Measurements from ENCODE around the gene ASXL1. TPM values are rescaled to one million over a fixed set of nuclear protein-coding genes. Genes with fewer than 3 reads are reported as not detected.

The ASXL1 gene
- total and polyA plus RNA-seq, 5 donors from 2014 or later = 15.0 to 314 (median 21.7) TPM

DNA sequence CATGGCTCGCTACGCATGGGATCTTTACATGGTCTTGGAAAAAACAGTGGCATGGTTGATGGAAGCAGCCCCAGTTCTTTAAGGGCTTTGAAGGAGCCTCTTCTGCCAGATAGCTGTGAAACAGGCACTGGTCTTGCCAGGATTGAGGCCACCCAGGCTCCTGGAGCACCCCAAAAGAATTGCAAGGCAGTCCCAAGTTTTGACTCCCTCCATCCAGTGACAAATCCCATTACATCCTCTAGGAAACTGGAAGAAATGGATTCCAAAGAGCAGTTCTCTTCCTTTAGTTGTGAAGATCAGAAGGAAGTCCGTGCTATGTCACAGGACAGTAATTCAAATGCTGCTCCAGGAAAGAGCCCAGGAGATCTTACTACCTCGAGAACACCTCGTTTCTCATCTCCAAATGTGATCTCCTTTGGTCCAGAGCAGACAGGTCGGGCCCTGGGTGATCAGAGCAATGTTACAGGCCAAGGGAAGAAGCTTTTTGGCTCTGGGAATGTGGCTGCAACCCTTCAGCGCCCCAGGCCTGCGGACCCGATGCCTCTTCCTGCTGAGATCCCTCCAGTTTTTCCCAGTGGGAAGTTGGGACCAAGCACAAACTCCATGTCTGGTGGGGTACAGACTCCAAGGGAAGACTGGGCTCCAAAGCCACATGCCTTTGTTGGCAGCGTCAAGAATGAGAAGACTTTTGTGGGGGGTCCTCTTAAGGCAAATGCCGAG, 78.2 kb downstream of the ASXL1 start:
- Histone ChIP-seq H3K4me1 (ENCODE audit: control insufficient read depth, insufficient read depth, low read length, poor library complexity, severe bottlenecking) (no peaks in the 10 kb centered on the region), H3K9me3 (ENCODE audit: control insufficient read depth in 2 of 2, low read length in 2 of 2) (no peaks in the 10 kb centered on the region), H3K4me3 (ENCODE audit: low read depth, low read length) (no peak overlapping the region), H3K27me3 (ENCODE audit: control insufficient read depth, insufficient read depth, low read length) (no peaks in the 10 kb centered on the region), H3K27ac (ENCODE audit: insufficient read depth, low read length, poor library complexity, severe bottlenecking) (no peak overlapping the region), H3K36me3 (ENCODE audit: control insufficient read depth, insufficient read depth, low read length) (peaks cover 95% of the 10 kb centered on the region)
- DNase-seq (no peak), ATAC-seq (ENCODE audit: low read depth in 2 of 2) (no peak)
- Mint-ChIP-seq H3K4me1 (peaks cover 2 to 12% (median 9%) of the 10 kb centered on the region in 4 donors), H3K9me3 (no peaks in the 10 kb centered on the region), H3K4me3 (peak overlapping the region in 1 of 4 donors; percentile 52), H3K36me3 (peaks cover 45% of the 10 kb centered on the region), H3K27me3 (no peaks in the 10 kb centered on the region), H3K27ac (peak overlapping the region in 1 of 3 donors; percentile 36)

DNA sequence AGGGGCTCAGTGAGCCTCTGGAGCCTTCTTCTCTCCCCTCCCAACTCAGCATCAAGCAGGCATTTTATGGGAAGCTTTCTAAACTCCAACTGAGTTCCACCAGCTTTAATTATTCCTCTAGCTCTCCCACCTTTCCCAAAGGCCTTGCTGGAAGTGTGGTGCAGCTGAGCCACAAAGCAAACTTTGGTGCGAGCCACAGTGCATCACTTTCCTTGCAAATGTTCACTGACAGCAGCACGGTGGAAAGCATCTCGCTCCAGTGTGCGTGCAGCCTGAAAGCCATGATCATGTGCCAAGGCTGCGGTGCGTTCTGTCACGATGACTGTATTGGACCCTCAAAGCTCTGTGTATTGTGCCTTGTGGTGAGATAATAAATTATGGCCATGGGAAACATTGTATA, 78.8 kb downstream of the ASXL1 start:
- Mint-ChIP-seq H3K9me3 (no peaks in the 10 kb centered on the region), H3K27me3 (no peaks in the 10 kb centered on the region), H3K4me1 (peaks cover 2 to 13% (median 9%) of the 10 kb centered on the region in 4 donors), H3K27ac (peak overlapping the region in 2 of 3 donors; percentile 8 to 68), H3K36me3 (peaks cover 41% of the 10 kb centered on the region), H3K4me3 (no peak overlapping the region)
- ATAC-seq (ENCODE audit: low read depth in 2 of 2) (no peak), DNase-seq (no peak)
- Histone ChIP-seq H3K4me1 (ENCODE audit: control insufficient read depth, insufficient read depth, low read length, poor library complexity, severe bottlenecking) (no peaks in the 10 kb centered on the region), H3K27me3 (ENCODE audit: control insufficient read depth, insufficient read depth, low read length) (no peaks in the 10 kb centered on the region), H3K4me3 (ENCODE audit: low read depth, low read length) (no peak overlapping the region), H3K27ac (ENCODE audit: insufficient read depth, low read length, poor library complexity, severe bottlenecking) (no peak overlapping the region), H3K9me3 (ENCODE audit: control insufficient read depth in 2 of 2, low read length in 2 of 2) (no peaks in the 10 kb centered on the region), H3K36me3 (ENCODE audit: control insufficient read depth, insufficient read depth, low read length) (peaks cover 94% of the 10 kb centered on the region)

DNA sequence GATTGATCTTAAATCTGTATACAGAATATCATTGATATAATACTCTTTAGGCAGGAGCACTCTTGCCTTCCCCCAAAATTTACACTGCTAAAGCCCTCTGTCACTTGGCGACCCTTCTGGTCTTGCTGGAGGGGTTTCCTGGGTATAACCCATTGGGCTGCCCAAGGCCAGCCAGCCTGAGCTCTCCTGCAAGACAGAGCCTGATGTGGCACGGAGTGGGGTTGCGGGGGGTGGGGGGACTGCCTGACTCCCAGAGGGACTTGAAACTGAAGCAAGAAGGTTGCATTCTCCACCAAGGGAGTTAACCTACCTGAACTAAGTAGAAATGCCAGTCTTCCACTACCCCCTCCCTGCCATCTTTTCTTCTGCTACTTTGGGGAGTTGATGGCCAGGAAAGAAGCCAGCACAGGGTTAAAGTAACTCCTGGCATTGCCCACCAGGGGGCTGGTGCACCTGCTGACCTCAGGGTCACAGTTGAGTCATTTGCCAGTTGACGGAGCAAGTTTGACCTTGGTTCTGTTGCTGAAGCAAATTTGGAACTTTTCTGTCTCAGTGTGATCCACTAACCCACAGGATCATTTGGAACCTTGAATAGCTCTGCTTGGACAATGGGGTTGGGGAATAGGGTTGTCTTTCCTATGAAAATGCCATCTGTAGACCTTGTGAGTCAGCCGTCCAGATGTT, 79.4 kb downstream of the ASXL1 start:
- no peaks in the 10 kb centered on the region for H3K27me3 ChIP-seq (ENCODE audit: control insufficient read depth, insufficient read depth, low read length)
- H3K27ac ChIP-seq (ENCODE audit: insufficient read depth, low read length, poor library complexity, severe bottlenecking) = no peak overlapping the region
- H3K4me1 ChIP-seq (ENCODE audit: control insufficient read depth, insufficient read depth, low read length, poor library complexity, severe bottlenecking) = no peaks in the 10 kb centered on the region
- H3K9me3 ChIP-seq (ENCODE audit: control insufficient read depth in 2 of 2, low read length in 2 of 2) = no peaks in the 10 kb centered on the region
- Mint-ChIP-seq H3K4me1 (peaks cover 2 to 13% (median 8%) of the 10 kb centered on the region in 4 donors), H3K27ac (peak overlapping the region in 1 of 3 donors; percentile 68), H3K36me3 (peaks cover 38% of the 10 kb centered on the region), H3K4me3 (no peak overlapping the region), H3K9me3 (no peaks in the 10 kb centered on the region), H3K27me3 (no peaks in the 10 kb centered on the region)
- no peak overlapping the region for H3K4me3 ChIP-seq (ENCODE audit: low read depth, low read length)
- ATAC-seq (ENCODE audit: low read depth in 2 of 2) (peak; percentile 29 to 41), DNase-seq (peak in 2 of 3 donors; percentile 19 to 20)
- H3K36me3 ChIP-seq (ENCODE audit: control insufficient read depth, insufficient read depth, low read length) = peaks cover 92% of the 10 kb centered on the region

- peak overlapping the region in 1 of 4 donors; percentile 10 for H3K4me3 Mint-ChIP-seq
- H3K9me3 Mint-ChIP-seq = no peaks in the 10 kb centered on the region
- Histone ChIP-seq H3K27ac (ENCODE audit: insufficient read depth, low read length, poor library complexity, severe bottlenecking) (no peak overlapping the region), H3K36me3 (ENCODE audit: control insufficient read depth, insufficient read depth, low read length) (peaks cover 90% of the 10 kb centered on the region), H3K4me1 (ENCODE audit: control insufficient read depth, insufficient read depth, low read length, poor library complexity, severe bottlenecking) (no peaks in the 10 kb centered on the region), H3K9me3 (ENCODE audit: control insufficient read depth in 2 of 2, low read length in 2 of 2) (no peaks in the 10 kb centered on the region), H3K27me3 (ENCODE audit: control insufficient read depth, insufficient read depth, low read length) (no peaks in the 10 kb centered on the region), H3K4me3 (ENCODE audit: low read depth, low read length) (no peak overlapping the region)
- no peak for DNase-seq
- peaks cover 29% of the 10 kb centered on the region for H3K36me3 Mint-ChIP-seq
- peak overlapping the region in 1 of 3 donors; percentile 48 for H3K27ac Mint-ChIP-seq
- no peaks in the 10 kb centered on the region for H3K27me3 Mint-ChIP-seq
- ATAC-seq (ENCODE audit: low read depth in 2 of 2) = no peak
- H3K4me1 Mint-ChIP-seq = peaks cover 4 to 19% (median 10%) of the 10 kb centered on the region in 4 donors
These were observed 80.3 kb downstream of the ASXL1 start for GRCh38 chr20:32438331-32438858.

- Mint-ChIP-seq H3K4me3 (no peak overlapping the region), H3K27ac (no peak overlapping the region), H3K36me3 (peaks cover 24% of the 10 kb centered on the region), H3K4me1 (peaks cover under 1 to 27% (median 17%) of the 10 kb centered on the region in 4 donors), H3K9me3 (no peaks in the 10 kb centered on the region), H3K27me3 (no peaks in the 10 kb centered on the region)
- Histone ChIP-seq H3K27ac (ENCODE audit: insufficient read depth, low read length, poor library complexity, severe bottlenecking) (no peak overlapping the region), H3K9me3 (ENCODE audit: control insufficient read depth in 2 of 2, low read length in 2 of 2) (no peaks in the 10 kb centered on the region), H3K27me3 (ENCODE audit: control insufficient read depth, insufficient read depth, low read length) (no peaks in the 10 kb centered on the region), H3K4me1 (ENCODE audit: control insufficient read depth, insufficient read depth, low read length, poor library complexity, severe bottlenecking) (no peaks in the 10 kb centered on the region), H3K4me3 (ENCODE audit: low read depth, low read length) (no peak overlapping the region), H3K36me3 (ENCODE audit: control insufficient read depth, insufficient read depth, low read length) (peaks cover 82% of the 10 kb centered on the region)
- DNase-seq (no peak), ATAC-seq (ENCODE audit: low read depth in 2 of 2) (no peak)
These were observed 81.2 kb downstream of the ASXL1 start for GRCh38 chr20:32439132-32439829.

GRCh38 chr20:32440069-32440757, 82.1 kb downstream of the ASXL1 start:
- Mint-ChIP-seq H3K27ac (peak overlapping the region in 1 of 3 donors; percentile 49), H3K27me3 (no peaks in the 10 kb centered on the region), H3K4me1 (peaks cover 0 to 35% (median 20%) of the 10 kb centered on the region in 4 donors), H3K9me3 (no peaks in the 10 kb centered on the region), H3K36me3 (peaks cover 23% of the 10 kb centered on the region), H3K4me3 (no peak overlapping the region)
- no peak overlapping the region for H3K27ac ChIP-seq (ENCODE audit: insufficient read depth, low read length, poor library complexity, severe bottlenecking)
- no peak overlapping the region for H3K4me3 ChIP-seq (ENCODE audit: low read depth, low read length)
- H3K27me3 ChIP-seq (ENCODE audit: control insufficient read depth, insufficient read depth, low read length) = no peaks in the 10 kb centered on the region
- DNase-seq (no peak), ATAC-seq (ENCODE audit: low read depth in 2 of 2) (no peak)
- peaks cover 81% of the 10 kb centered on the region for H3K36me3 ChIP-seq (ENCODE audit: control insufficient read depth, insufficient read depth, low read length)
- no peaks in the 10 kb centered on the region for H3K9me3 ChIP-seq (ENCODE audit: control insufficient read depth in 2 of 2, low read length in 2 of 2)
- no peaks in the 10 kb centered on the region for H3K4me1 ChIP-seq (ENCODE audit: control insufficient read depth, insufficient read depth, low read length, poor library complexity, severe bottlenecking)

DNA sequence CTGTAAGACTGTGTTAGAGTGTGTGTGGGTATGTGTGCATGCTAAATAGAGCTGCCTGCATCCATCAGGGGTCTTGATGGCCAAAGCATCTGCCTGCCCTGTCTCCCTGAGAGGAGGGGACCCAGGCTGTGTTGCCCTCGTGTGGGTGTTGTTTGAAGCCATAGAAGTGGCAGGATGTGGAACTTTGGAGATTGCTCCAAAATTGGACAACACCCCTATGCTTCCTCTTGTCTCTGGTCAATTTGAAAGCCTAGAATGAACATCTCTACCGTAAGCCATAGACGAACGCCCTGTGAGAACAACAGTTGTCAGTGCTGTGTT, 82.6 kb downstream of the ASXL1 start:
- H3K9me3 ChIP-seq (ENCODE audit: control insufficient read depth in 2 of 2, low read length in 2 of 2) = no peaks in the 10 kb centered on the region
- H3K4me3 ChIP-seq (ENCODE audit: low read depth, low read length) = no peak overlapping the region
- peaks cover 80% of the 10 kb centered on the region for H3K36me3 ChIP-seq (ENCODE audit: control insufficient read depth, insufficient read depth, low read length)
- DNase-seq (no peak), ATAC-seq (ENCODE audit: low read depth in 2 of 2) (no peak)
- H3K27ac ChIP-seq (ENCODE audit: insufficient read depth, low read length, poor library complexity, severe bottlenecking) = no peak overlapping the region
- Mint-ChIP-seq H3K36me3 (peaks cover 25% of the 10 kb centered on the region), H3K4me1 (peaks cover 0 to 40% (median 24%) of the 10 kb centered on the region in 4 donors), H3K4me3 (no peak overlapping the region), H3K9me3 (no peaks in the 10 kb centered on the region), H3K27me3 (no peaks in the 10 kb centered on the region), H3K27ac (peak overlapping the region in 2 of 3 donors; percentile 49 to 85)
- no peaks in the 10 kb centered on the region for H3K27me3 ChIP-seq (ENCODE audit: control insufficient read depth, insufficient read depth, low read length)
- peaks cover 1% of the 10 kb centered on the region for H3K4me1 ChIP-seq (ENCODE audit: control insufficient read depth, insufficient read depth, low read length, poor library complexity, severe bottlenecking)

All from CD4-positive, CD25-positive, alpha-beta regulatory T cell (primary cell).